ENCODE results near the gene BCAM. TPM values are rescaled to one million over a fixed set of nuclear protein-coding genes. Genes with fewer than 3 reads are reported as not detected.
"Not testable (repeated sequence)": the region's sequence is repeated elsewhere in the genome, so short reads cannot be mapped to it uniquely, and the experiment has no call there.

BCAM gene
- total RNA-seq, 2 experiments from 2014 or later: not detected

- CTCF ChIA-PET: interaction anchor here (0.7 to 1.9 kb wide), 3 partner anchors 57 to 96 kb away, joined by 3 to 6 read pairs (median 4); no protein-coding TSS in a partner anchor
- POLR2A ChIA-PET: interaction anchor here (0.6 kb wide), 2 partner anchors 48 to 234 kb away, joined by 3 to 4 read pairs; no protein-coding TSS in a partner anchor
Observed at GRCh38 chr19:44841231-44841630, 32.3 kb downstream of the BCAM start.

- POLR2A ChIA-PET: interaction anchor here (0.7 kb wide), 1 partner anchor 61 kb away, joined by 3 read pairs; no protein-coding TSS in a partner anchor
- CTCF ChIA-PET: interaction anchor here (1.0 kb wide), 1 partner anchor 60 kb away, joined by 3 read pairs; no protein-coding TSS in a partner anchor
Observed at GRCh38 chr19:44845286-44845611, 36.3 kb downstream of the BCAM start.

- ChIA-PET POLR2A (interaction anchor here (0.7 kb wide), 1 partner anchor 61 kb away, joined by 3 read pairs; no protein-coding TSS in a partner anchor), CTCF (interaction anchor here (0.6 to 1.0 kb wide), 2 partner anchors 61 to 124 kb away, joined by 3 read pairs; no protein-coding TSS in a partner anchor)
Observed at GRCh38 chr19:44845612-44846454, 36.9 kb downstream of the BCAM start, which contains the start of gene NECTIN2. Gene NECTIN2, plus strand, starts transcription at chr19:44846297. Its CDS starts 229 bp downstream, at chr19:44846526.

GRCh38 chr19:44846455-44847143, 37.7 kb downstream of the BCAM start:
- CTCF ChIA-PET: interaction anchor here (1.0 kb wide), 1 partner anchor 62 kb away, joined by 3 read pairs; no protein-coding TSS in a partner anchor
- POLR2A ChIA-PET: no interaction called here

GRCh38 chr19:44847144-44848035, 38.5 kb downstream of the BCAM start:
- CTCF ChIA-PET: interaction anchor here (2.4 kb wide), 1 partner anchor 63 kb away, joined by 8 read pairs; no protein-coding TSS in a partner anchor
- POLR2A ChIA-PET: no interaction called here

- ChIA-PET CTCF (interaction anchor here (0.6 to 2.4 kb wide), 5 partner anchors 64 to 211 kb away, joined by 3 to 8 read pairs (median 4); no protein-coding TSS in a partner anchor), POLR2A (no interaction called here)
Observed at GRCh38 chr19:44848036-44848811, 39.3 kb downstream of the BCAM start.

- CTCF ChIA-PET: interaction anchor here (0.6 to 2.4 kb wide), 5 partner anchors 65 to 212 kb away, joined by 3 to 8 read pairs (median 4); no protein-coding TSS in a partner anchor
- POLR2A ChIA-PET: no interaction called here
Observed at GRCh38 chr19:44848812-44849447, 40.0 kb downstream of the BCAM start.

GRCh38 chr19:44850641-44851109, 41.8 kb downstream of the BCAM start:
- ChIA-PET POLR2A (no interaction called here), CTCF (no interaction called here)

- POLR2A ChIA-PET: no interaction called here
- CTCF ChIA-PET: no interaction called here
Observed at GRCh38 chr19:44851427-44851826, 42.5 kb downstream of the BCAM start.

GRCh38 chr19:44855606-44856005, 46.7 kb downstream of the BCAM start:
- CTCF ChIA-PET: no interaction called here
- POLR2A ChIA-PET: no interaction called here

- POLR2A ChIA-PET: interaction anchor here (0.6 kb wide), 1 partner anchor 115 kb away, joined by 4 read pairs; no protein-coding TSS in a partner anchor
Observed at GRCh38 chr19:44856421-44857083, 47.6 kb downstream of the BCAM start.

GRCh38 chr19:44857837-44858236, 48.9 kb downstream of the BCAM start:
- CTCF ChIA-PET: interaction anchor here (0.6 kb wide), 1 partner anchor 59 kb away, joined by 6 read pairs; no protein-coding TSS in a partner anchor
- POLR2A ChIA-PET: no interaction called here

More at GRCh38 chr19:44856421-44857083, 47.6 kb downstream of the BCAM start:
- CTCF ChIA-PET: no interaction called here

GRCh38 chr19:44861576-44861975, 52.7 kb downstream of the BCAM start:
- CTCF ChIA-PET, POLR2A ChIA-PET: not testable (repeated sequence)

- POLR2A ChIA-PET: no interaction called here
- CTCF ChIA-PET: no interaction called here
Observed at GRCh38 chr19:44863990-44864389, 55.1 kb downstream of the BCAM start.

- ChIA-PET POLR2A (no interaction called here), CTCF (no interaction called here)
Observed at GRCh38 chr19:44865196-44865767, 56.4 kb downstream of the BCAM start.

GRCh38 chr19:44866664-44867063, 57.8 kb downstream of the BCAM start:
- CTCF ChIA-PET: interaction anchor here (0.9 kb wide), 1 partner anchor 90 kb away, joined by 3 read pairs; no protein-coding TSS in a partner anchor

GRCh38 chr19:44867578-44867977, 58.7 kb downstream of the BCAM start:
- POLR2A ChIA-PET: no interaction called here

More at GRCh38 chr19:44866664-44867063, 57.8 kb downstream of the BCAM start:
- POLR2A ChIA-PET: no interaction called here

More at GRCh38 chr19:44867578-44867977, 58.7 kb downstream of the BCAM start:
- CTCF ChIA-PET: no interaction called here
